ENCODE measurements around the gene ZNF668. TPM values are rescaled to one million over a fixed set of nuclear protein-coding genes. Genes with fewer than 3 reads are reported as not detected.
A peak's percentile ranks its signal among the peaks of the same experiment; 100 is the strongest.

Gene ZNF668
- total and polyA plus RNA-seq, 2 of the 4 experiments (the other 2 are of a cell fraction) = 4.5 to 11.6 TPM

DNA sequence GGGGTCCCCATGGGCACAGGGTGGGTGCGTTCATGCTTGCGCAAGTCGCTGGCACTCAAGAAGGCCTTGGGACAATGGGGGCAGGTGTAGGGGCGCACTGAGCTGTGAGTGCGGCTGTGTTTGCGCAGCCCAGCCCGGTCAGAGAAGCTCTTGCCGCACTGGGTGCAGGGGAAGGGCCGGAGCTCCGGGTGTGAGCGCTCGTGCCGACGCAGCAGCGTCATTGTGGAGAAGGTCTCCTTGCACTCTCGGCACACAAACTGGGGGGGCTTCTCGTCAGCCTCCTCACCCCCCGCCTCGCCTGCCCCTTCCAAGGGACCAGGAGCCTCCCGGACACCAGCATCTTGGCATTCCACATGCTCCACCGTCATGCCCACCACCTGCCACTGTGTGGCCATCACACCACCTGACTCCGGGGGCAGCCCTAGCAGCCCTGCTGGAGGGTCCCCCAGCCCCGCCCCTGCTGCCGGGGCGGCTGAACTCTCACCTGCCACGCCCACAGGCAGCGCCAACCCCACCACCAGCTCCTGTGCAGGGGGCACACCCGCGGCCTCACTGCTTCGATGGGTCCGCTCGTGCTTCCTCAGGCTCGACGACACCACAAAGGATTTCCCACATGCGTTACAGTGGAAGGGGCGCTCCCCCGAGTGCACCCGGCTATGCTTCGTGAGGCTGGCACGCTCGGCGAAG, 12.8 kb downstream of the ZNF668 start:
- H4K5ac ChIP-seq (ENCODE audit: low read depth, low read length) = no peak overlapping the region
- H3K36me3 ChIP-seq (ENCODE audit: control insufficient read depth, insufficient read depth, low read length) = peaks cover 26% of the 10 kb centered on the region
- BruUV-seq (replicated peaks) = no TSS peak
- no peak overlapping the region for H4K91ac ChIP-seq (ENCODE audit: insufficient read depth, low read depth, low read length)
- H3K9me1 ChIP-seq (ENCODE audit: insufficient read depth, low read length) = peaks cover 21% of the 10 kb centered on the region
- no peak overlapping the region for H3K4ac ChIP-seq (ENCODE audit: low read depth, low read length)
- ChIA-PET POLR2A (ENCODE audit: unreplicated experiment) (no interaction called here), CTCF (no interaction called here)
- WGBS, 2 experiments (ENCODE audit: extremely low coverage in 2 of 2, insufficient read length in 1 of 2) = 97% methylated on average over 27 of the region's 42 CpGs; no CpG with 5 or more reads in 1 of the 2 experiments
- no peak overlapping the region for H3K18ac ChIP-seq (ENCODE audit: low read depth, low read length)
- no peak overlapping the region for H4K8ac ChIP-seq (ENCODE audit: low read depth in 2 of 2, low read length in 2 of 2)
- no peaks in the 10 kb centered on the region; the same call in 1 of the 2 replicates for H4K20me1 ChIP-seq (ENCODE audit: insufficient read depth, low read length)
- H3K9ac ChIP-seq (ENCODE audit: low read depth, low read length) = no peak overlapping the region
- no peak for DNase-seq
- no peak overlapping the region for H2BK5ac ChIP-seq (ENCODE audit: low read depth, low read length, poor library complexity, severe bottlenecking)
- H3K9me3 ChIP-seq (ENCODE audit: control insufficient read depth, insufficient read depth, low read length) = no peaks in the 10 kb centered on the region
- ATAC-seq (ENCODE audit: low read depth) = no peak
- H3K4me2 ChIP-seq (ENCODE audit: low read depth, low read length) = no peak overlapping the region
- peaks cover 26 to 44% of the 10 kb centered on the region in 2 experiments; a peak in 3 of 4 replicates for H3K79me1 ChIP-seq (ENCODE audit: low read depth in 1 of 2, low read length in 2 of 2)
- intact Hi-C loops (cut with micrococcal nuclease) (no loop called here), in situ Hi-C loops (cut with MboI; ENCODE audit: low sequenced_read_pairs) (no loop called here), dilution Hi-C loops (cut with HindIII; ENCODE audit: low sequenced_read_pairs, unreplicated experiment) (no loop called here)
- no peak overlapping the region for H3K56ac ChIP-seq (ENCODE audit: extremely low read depth, insufficient read depth, low read length)
- no peak overlapping the region for H2AFZ ChIP-seq (replicated peaks; ENCODE audit: low read length, poor library complexity)
- no peak overlapping the region for H2BK15ac ChIP-seq (ENCODE audit: low read depth, low read length)
- no peaks in the 10 kb centered on the region for H3K27me3 ChIP-seq (ENCODE audit: control insufficient read depth, insufficient read depth, low read length)
- H2AK9ac ChIP-seq (replicated peaks; ENCODE audit: low read depth, low read length, poor library complexity) = peak overlapping the region; percentile 55
- peaks cover 12% of the 10 kb centered on the region for H3K4me1 ChIP-seq (ENCODE audit: control insufficient read depth, insufficient read depth, low read length)
- no peak overlapping the region for H2BK20ac ChIP-seq (ENCODE audit: low read depth, low read length)
- H3K4me3 ChIP-seq (ENCODE audit: insufficient read depth, low read depth, low read length) = no peak overlapping the region
- TF ChIP-seq RFX5 (IDR thresholded peaks at IDR 0.05; ENCODE audit: low read depth, low read length) (no peak), BHLHE40 (IDR thresholded peaks at IDR 0.05; ENCODE audit: low read depth, low read length) (no peak), SMC3 (IDR thresholded peaks at IDR 0.05; ENCODE audit: low read depth, low read length) (no peak), MAZ (IDR thresholded peaks at IDR 0.05; ENCODE audit: borderline replicate concordance, low read depth, low read length) (no peak), FOS (IDR thresholded peaks at IDR 0.05; ENCODE audit: low read depth, low read length) (no peak), CHD1 (IDR thresholded peaks at IDR 0.05; ENCODE audit: low read depth, low read length) (no peak)
- TF ChIP-seq, protein P1, sequence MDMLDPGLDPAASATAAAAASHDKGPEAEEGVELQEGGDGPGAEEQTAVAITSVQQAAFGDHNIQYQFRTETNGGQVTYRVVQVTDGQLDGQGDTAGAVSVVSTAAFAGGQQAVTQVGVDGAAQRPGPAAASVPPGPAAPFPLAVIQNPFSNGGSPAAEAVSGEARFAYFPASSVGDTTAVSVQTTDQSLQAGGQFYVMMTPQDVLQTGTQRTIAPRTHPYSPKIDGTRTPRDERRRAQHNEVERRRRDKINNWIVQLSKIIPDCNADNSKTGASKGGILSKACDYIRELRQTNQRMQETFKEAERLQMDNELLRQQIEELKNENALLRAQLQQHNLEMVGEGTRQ (IDR thresholded peaks at IDR 0.05; ENCODE audit: low read depth, low read length) = no peak
- H2BK120ac ChIP-seq (ENCODE audit: low read depth, low read length) = no peak overlapping the region
- H3K27ac ChIP-seq (ENCODE audit: insufficient read depth, low read length) = no peak overlapping the region
- H3K14ac ChIP-seq (replicated peaks; ENCODE audit: low read depth, low read length) = no peak overlapping the region
- H2AK5ac ChIP-seq (ENCODE audit: low read depth, low read length) = no peak overlapping the region
- no peak overlapping the region for H3K23ac ChIP-seq (ENCODE audit: low read depth, low read length)

Measured in IMR-90 (cell line).